SK-N-SH (cell line): ENCODE measurements around the gene PTBP2. TPM values are rescaled to one million over a fixed set of nuclear protein-coding genes. Genes with fewer than 3 reads are reported as not detected.
"Not testable (repeated sequence)": the region's sequence is repeated elsewhere in the genome, so short reads cannot be mapped to it uniquely, and the experiment has no call there.

Experiments used
- CTCF ChIA-PET: fragments of 300-600, 350-600 bp; formaldehyde crosslinking; extraction: SDS; loops from one replicate; lab custom pipeline; 2021; lab: Yijun Ruan, JAX
- POLR2A ChIA-PET: fragments of 350-600 bp; sonication (Branson Sonifier 250); formaldehyde crosslinking; extraction: SDS; loops from one replicate; lab custom pipeline; 2020; ENCODE audit warnings: antibody characterized with exemption, inconsistent platforms; lab: Yijun Ruan, JAX
- DNase-seq: peaks from one replicate; pipeline ENCODE4 v3.0.0; 2012
- H2AFZ ChIP-seq: fragments of 200-600 bp; sonication (generic); 2 replicates; pipeline ENCODE4 v1.8.1; 2016; ENCODE audit warnings: antibody characterized with exemption, mild to moderate bottlenecking, low read depth
- H3F3A ChIP-seq: fragments of 200-600 bp; sonication (generic); replicated peaks from 2 replicates; pipeline ENCODE3; 2016; ENCODE audit warnings: antibody characterized with exemption, mild to moderate bottlenecking; ENCODE audit not compliant: insufficient read depth
- H3K27ac ChIP-seq, 2 experiments: fragments of 200-500 bp in 1 of 2; fragments of 200-600 bp in 1 of 2; sonication (Bioruptor generic) in 1 of 2; sonication (generic), shearing (Covaris generic) in 1 of 2; 2 replicates each; pipeline versions ENCODE4 v1.5.1 to v1.6.1; 2014 to 2016; ENCODE audit warnings: low read depth in 2 of 2, inconsistent platforms in 1 of 2, low read length in 1 of 2, mild to moderate bottlenecking in 1 of 2, mixed read lengths in 1 of 2
- H3K27me3 ChIP-seq: fragments of 200-600 bp; sonication (generic), shearing (Covaris generic); 2 replicates; pipeline ENCODE4 v1.6.1; 2016; ENCODE audit warnings: mixed run types; ENCODE audit not compliant: insufficient read depth
- H3K36me3 ChIP-seq, 2 experiments: fragments of 200-500 bp in 1 of 2; fragments of 200-600 bp in 1 of 2; sonication (Bioruptor generic) in 1 of 2; sonication (generic) in 1 of 2; replicated peaks in 1 of 2; 2 replicates each; pipeline versions ENCODE3 to v1.5.1; 2014 to 2016; ENCODE audit warnings: low read length in 1 of 2, mild to moderate bottlenecking in 1 of 2; ENCODE audit not compliant: insufficient read depth in 2 of 2, control insufficient read depth in 1 of 2
- H3K4me1 ChIP-seq, 2 experiments: fragments of 200-500 bp in 1 of 2; fragments of 200-600 bp in 1 of 2; sonication (Bioruptor generic) in 1 of 2; sonication (generic), shearing (Covaris generic) in 1 of 2; 2 replicates each; pipeline versions ENCODE4 v1.5.1 to v1.6.1; 2014 to 2016; ENCODE audit warnings: low read depth in 1 of 2, low read length in 1 of 2, mixed run types in 1 of 2; ENCODE audit not compliant: insufficient read depth in 2 of 2, control insufficient read depth in 1 of 2
- H3K4me2 ChIP-seq: fragments of 200-600 bp; sonication (generic), shearing (Covaris generic); 2 replicates; pipeline ENCODE4 v1.6.1; 2017; ENCODE audit warnings: mixed run types
- H3K4me3 ChIP-seq, 2 experiments: fragments of 200-500 bp in 1 of 2; fragments of 200-600 bp in 1 of 2; sonication (Bioruptor generic) in 1 of 2; sonication (generic), shearing (Covaris generic) in 1 of 2; 2 replicates each; pipeline versions ENCODE4 v1.5.1 to v1.8.1; 2014 to 2016; ENCODE audit warnings: low read depth in 2 of 2, inconsistent platforms in 1 of 2, low read length in 1 of 2, mild to moderate bottlenecking in 1 of 2, mixed read lengths in 1 of 2, moderate library complexity in 1 of 2
- H3K79me2 ChIP-seq: fragments of 200-600 bp; sonication (generic); 2 replicates; pipeline ENCODE4 v1.8.1; 2017; ENCODE audit warnings: mild to moderate bottlenecking; ENCODE audit not compliant: insufficient read depth
- H3K9ac ChIP-seq: fragments of 200-600 bp; sonication (generic); 2 replicates; pipeline ENCODE4 v1.6.1; 2017; ENCODE audit warnings: mixed run types
- H3K9me2 ChIP-seq: fragments of 200-600 bp; sonication (generic); 2 replicates; pipeline ENCODE4 v1.6.1; 2017; ENCODE audit warnings: mixed run types
- H3K9me3 ChIP-seq: fragments of 200-600 bp; sonication (generic); 2 replicates; pipeline ENCODE4 v1.6.1; 2017; ENCODE audit warnings: mixed run types, mild to moderate bottlenecking, moderate library complexity
- H4K20me1 ChIP-seq: fragments of 200-600 bp; sonication (generic); 2 replicates; pipeline ENCODE4 v1.6.1; 2017; ENCODE audit warnings: mild to moderate bottlenecking, mixed run types; ENCODE audit not compliant: insufficient read depth
- ELF1 ChIP-seq: IDR thresholded peaks from 2 replicates; pipeline ENCODE4 v1.4.0; 2012
- FOXJ3 ChIP-seq: sonication (generic); formaldehyde crosslinking; IDR thresholded peaks from 2 replicates; pipeline ENCODE4 v1.5.1; 2020; ENCODE audit warnings: mild to moderate bottlenecking, missing genetic modification reagents
- GABPA ChIP-seq: IDR thresholded peaks from 2 replicates; pipeline ENCODE4 v1.4.0; 2012; ENCODE audit warnings: low read depth, mild to moderate bottlenecking
- GATA2 ChIP-seq: sonication (generic); formaldehyde crosslinking; IDR thresholded peaks from 2 replicates; pipeline ENCODE4 v1.5.0; 2020; ENCODE audit warnings: mild to moderate bottlenecking, missing genetic modification reagents
- IRF3 ChIP-seq: fragments of 150-350 bp; IDR thresholded peaks from 2 replicates; pipeline ENCODE4 v1.6.1; 2016; ENCODE audit warnings: mild to moderate bottlenecking, low read depth, low read length
- JUND ChIP-seq: IDR thresholded peaks from 2 replicates; pipeline ENCODE4 v1.4.0; 2012
- MEF2A ChIP-seq: IDR thresholded peaks from 2 replicates; pipeline ENCODE4 v1.4.0; 2012; ENCODE audit warnings: low read depth, borderline replicate concordance
- NFIC ChIP-seq: IDR thresholded peaks from 2 replicates; pipeline ENCODE4 v1.4.0; 2012; ENCODE audit warnings: borderline replicate concordance
- PBX3 ChIP-seq: IDR thresholded peaks from 2 replicates; pipeline ENCODE4; 2012
- POLR2AphosphoS5 ChIP-seq: IDR thresholded peaks from 2 replicates; pipeline ENCODE4 v1.6.1; 2012; ENCODE audit warnings: low read depth, low read length
- RAD21 ChIP-seq: IDR thresholded peaks from 2 replicates; pipeline ENCODE4 v1.6.1; 2012; ENCODE audit warnings: mild to moderate bottlenecking, low read length
- RXRA ChIP-seq: IDR thresholded peaks from 2 replicates; pipeline ENCODE4 v1.4.0; 2012; ENCODE audit warnings: low read depth, mild to moderate bottlenecking, borderline replicate concordance
- SIN3A ChIP-seq: IDR thresholded peaks from 2 replicates; pipeline ENCODE4 v1.6.1; 2012; ENCODE audit warnings: low read depth, mild to moderate bottlenecking, low read length, moderate library complexity, borderline replicate concordance
- SMC3 ChIP-seq: IDR thresholded peaks from 2 replicates; pipeline ENCODE4 v1.6.1; 2012; ENCODE audit warnings: low read depth, low read length, improper control_type of control experiment
- TAF1 ChIP-seq: IDR thresholded peaks from 2 replicates; pipeline ENCODE4 v1.6.1; 2012; ENCODE audit warnings: low read depth, mild to moderate bottlenecking, low read length, moderate library complexity, borderline replicate concordance
- TCF12 ChIP-seq: IDR thresholded peaks from 2 replicates; pipeline ENCODE4 v1.4.0; 2012
- TEAD4 ChIP-seq: IDR thresholded peaks from 2 replicates; pipeline ENCODE4 v1.4.0; 2012; ENCODE audit warnings: mild to moderate bottlenecking, borderline replicate concordance; ENCODE audit not compliant: insufficient read depth
- WGBS: methylation state at CpG from one replicate; pipeline ENCODE4 v1.1.6; 2017; ENCODE audit warnings: low lambda C conversion rate; 5-methylcytosine and 5-hydroxymethylcytosine counted together
- polyA plus RNA-seq, 3 experiments: library from polyadenylated mRNA; depleted of rRNA; stranded (reverse); fragments of >200 nt; gene quantifications; 2 replicates each; pipeline ENCODE4 v1.2.3, GENCODE V29; 2012
- TF ChIP-seq, protein P1 (sequence below): IDR thresholded peaks from 2 replicates; pipeline ENCODE4 v1.4.0; 2012; ENCODE audit warnings: low read depth

Gene PTBP2
- polyA plus RNA-seq, 1 of the 3 experiments (the other 2 are of a cell fraction): 7.3 TPM

DNA sequence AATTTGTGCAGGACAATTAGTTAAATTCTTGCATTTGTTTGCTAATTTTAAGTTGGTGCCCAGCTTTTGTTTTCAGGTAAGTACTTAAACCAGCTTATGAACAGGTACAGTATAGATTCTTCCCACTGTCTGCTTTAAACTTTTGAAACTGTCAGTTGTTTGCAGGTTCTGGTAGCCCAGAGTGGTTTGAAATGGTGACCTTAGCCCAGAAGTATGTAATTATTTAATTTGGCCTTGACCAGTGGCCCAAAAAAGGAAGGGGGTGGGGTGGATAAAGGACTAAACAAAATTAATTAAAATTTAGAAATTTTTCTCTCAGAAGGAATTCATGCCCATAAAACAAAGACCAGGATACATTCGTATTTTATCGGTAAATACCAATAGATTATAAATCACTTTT lies 69.0 kb downstream of the PTBP2 start:
- ChIA-PET CTCF (no interaction called here), POLR2A (no interaction called here)
- Histone ChIP-seq H3K9me2 (no peaks in the 10 kb centered on the region), H3K36me3 (peaks cover 83 to 85% of the 10 kb centered on the region in 2 experiments), H3K27ac (no peak overlapping the region; a peak in 1 of 4 replicates), H3K79me2 (no peaks in the 10 kb centered on the region), H3F3A (no peaks in the 10 kb centered on the region), H3K4me1 (no peaks in the 10 kb centered on the region; a peak in 1 of 4 replicates), H3K9me3 (no peaks in the 10 kb centered on the region), H4K20me1 (no peaks in the 10 kb centered on the region), H2AFZ (no peak overlapping the region), H3K27me3 (no peaks in the 10 kb centered on the region), H3K4me2 (no peak overlapping the region), H3K9ac (no peak overlapping the region), H3K4me3 (no peak overlapping the region)
- 96% methylated on average over 2 of the region's 2 CpGs for WGBS
- DNase-seq: no peak
- TF ChIP-seq IRF3: no peak

DNA sequence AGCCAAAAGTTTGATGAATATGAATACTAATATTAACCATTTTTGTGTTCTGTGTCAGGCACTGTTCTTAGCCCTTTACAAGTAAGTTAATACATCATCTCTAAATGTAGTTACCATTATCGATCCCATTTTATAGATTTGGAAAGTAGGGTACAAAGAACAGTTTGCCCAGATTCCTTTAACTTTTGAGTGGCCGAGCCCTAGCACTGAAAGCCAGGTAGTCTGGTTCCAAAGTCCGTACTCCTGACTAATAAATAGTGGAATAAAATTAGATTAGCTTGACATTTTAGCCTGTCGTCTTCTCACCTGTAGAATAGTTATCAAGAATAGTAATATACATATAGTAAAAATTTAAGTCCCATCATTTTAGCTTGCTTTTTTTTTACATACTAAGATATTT lies 70.6 kb downstream of the PTBP2 start:
- H3F3A ChIP-seq: no peaks in the 10 kb centered on the region
- H4K20me1 ChIP-seq: no peaks in the 10 kb centered on the region
- H3K36me3 ChIP-seq: peaks cover 72 to 73% of the 10 kb centered on the region in 2 experiments
- H3K27ac ChIP-seq: no peak overlapping the region
- ChIA-PET CTCF (interaction anchor here (0.6 to 1.1 kb wide), 3 partner anchors 20 to 246 kb away, joined by 3 read pairs; no protein-coding TSS in a partner anchor), POLR2A (interaction anchor here (0.8 kb wide), 1 partner anchor 11 kb away, joined by 4 read pairs; no protein-coding TSS in a partner anchor)
- no peak overlapping the region for H3K9ac ChIP-seq
- no peaks in the 10 kb centered on the region for H3K27me3 ChIP-seq
- no peaks in the 10 kb centered on the region for H3K9me2 ChIP-seq
- H3K4me2 ChIP-seq: no peak overlapping the region
- no peaks in the 10 kb centered on the region; a peak in 1 of 4 replicates for H3K4me1 ChIP-seq
- no peak for DNase-seq
- WGBS: 96% methylated on average over 4 of the region's 4 CpGs
- no peak overlapping the region for H3K4me3 ChIP-seq
- no peak overlapping the region for H2AFZ ChIP-seq
- no peaks in the 10 kb centered on the region for H3K9me3 ChIP-seq
- no peaks in the 10 kb centered on the region for H3K79me2 ChIP-seq
- TF ChIP-seq JUND (no peak), RAD21 (no peak), GABPA (no peak), SIN3A (no peak), TEAD4 (no peak), PBX3 (no peak), MEF2A (no peak), GATA2 (CRISPR knock-in tag) (no peak), SMC3 (no peak), POLR2AphosphoS5 (no peak), NFIC (no peak), ELF1 (no peak), TAF1 (no peak), FOXJ3 (CRISPR knock-in tag) (no peak), TCF12 (no peak), RXRA (no peak)
- TF ChIP-seq, protein P1, sequence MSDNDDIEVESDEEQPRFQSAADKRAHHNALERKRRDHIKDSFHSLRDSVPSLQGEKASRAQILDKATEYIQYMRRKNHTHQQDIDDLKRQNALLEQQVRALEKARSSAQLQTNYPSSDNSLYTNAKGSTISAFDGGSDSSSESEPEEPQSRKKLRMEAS: no peak

GRCh38 chr1:96801696-96802095 lies 80.1 kb downstream of the PTBP2 start:
- H4K20me1 ChIP-seq, CTCF ChIA-PET, H2AFZ ChIP-seq, H3K27me3 ChIP-seq, H3K79me2 ChIP-seq, H3F3A ChIP-seq, H3K9ac ChIP-seq, DNase-seq, H3K4me3 ChIP-seq, H3K4me1 ChIP-seq, H3K4me2 ChIP-seq, H3K27ac ChIP-seq, H3K9me3 ChIP-seq, H3K9me2 ChIP-seq: not testable (repeated sequence)
- POLR2A ChIA-PET: interaction anchor here (0.6 kb wide), 1 partner anchor 79 kb away, joined by 3 read pairs; no protein-coding TSS in a partner anchor
- H3K36me3 ChIP-seq: peaks cover 42 to 54% of the 10 kb centered on the region in 2 experiments
- 100% methylated on average over 14 of the region's 14 CpGs for WGBS
